ENCODE data around the gene WDR4.
"Not testable (repeated sequence)": the region's sequence is repeated elsewhere in the genome, so short reads cannot be mapped to it uniquely, and the experiment has no call there.

Gene WDR4

DNA sequence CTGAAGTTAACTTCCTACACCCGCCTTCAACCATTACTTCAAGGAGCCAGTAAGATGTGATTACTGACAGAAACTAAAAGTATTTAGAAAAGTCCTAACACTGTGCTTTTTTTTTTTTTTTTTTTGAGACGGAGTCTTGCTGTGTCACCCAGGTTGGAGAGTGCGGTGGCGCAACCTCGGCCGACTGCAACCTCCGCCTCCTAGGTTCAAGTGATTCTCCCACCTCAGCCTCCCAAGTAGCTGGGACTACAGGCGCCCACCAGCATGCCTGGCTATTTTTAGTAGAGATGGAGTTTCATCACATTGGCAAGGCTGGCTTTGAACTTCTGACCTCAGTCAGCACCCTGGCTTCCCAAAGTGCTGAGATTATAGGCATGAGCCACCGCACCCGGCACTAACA, 3.5 kb downstream of the WDR4 start:
- DNase-seq = not testable (repeated sequence)

- no peak for DNase-seq
Measured at GRCh38 chr21:42873096-42873495, 6.2 kb downstream of the WDR4 start.

- DNase-seq = no peak
Measured at GRCh38 chr21:42868196-42868595, 11.1 kb downstream of the WDR4 start.

DNA sequence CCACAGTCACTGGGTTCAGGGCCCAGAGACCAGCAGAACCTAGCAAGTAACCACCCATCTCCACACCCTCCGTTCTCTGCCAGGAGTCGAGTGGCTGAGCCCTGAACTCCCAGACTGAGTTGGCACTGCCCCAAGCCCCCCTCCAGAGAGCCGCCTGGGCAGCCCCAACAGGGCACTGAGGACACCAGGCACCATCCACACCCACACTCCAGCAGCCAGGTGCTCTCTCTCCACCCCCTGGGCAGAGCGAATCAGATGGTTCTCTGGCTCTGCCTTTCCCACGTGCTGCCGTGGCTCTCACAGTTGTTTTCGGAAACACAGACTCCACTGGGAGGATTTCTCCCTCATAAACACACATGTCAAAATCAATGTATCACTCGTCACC, 13.6 kb downstream of the WDR4 start:
- no peak for DNase-seq

- no peak for DNase-seq
Measured at GRCh38 chr21:42864815-42865775, 14.2 kb downstream of the WDR4 start.

GRCh38 chr21:42864286-42864685, 15.1 kb downstream of the WDR4 start:
- DNase-seq = no peak

DNA sequence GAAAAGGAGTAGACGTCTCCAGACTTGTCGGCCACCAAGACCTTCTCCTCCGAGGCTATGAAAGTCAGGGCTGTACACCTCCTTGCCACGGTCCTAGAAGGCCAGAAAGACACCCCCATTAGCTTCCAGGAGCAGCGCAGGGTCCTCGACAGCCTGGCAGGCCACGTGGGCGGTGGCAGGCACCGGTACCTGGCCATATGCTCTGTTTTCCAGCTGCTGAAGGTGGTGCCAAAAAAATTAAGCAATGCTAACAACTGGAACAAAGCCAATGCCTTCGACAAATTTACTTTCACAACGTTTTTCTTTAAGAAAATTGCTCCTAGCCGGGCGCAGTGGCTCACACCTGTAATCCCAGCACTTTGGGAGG, 15.9 kb downstream of the WDR4 start:
- no peak for DNase-seq

GRCh38 chr21:42862774-42863503, 16.4 kb downstream of the WDR4 start:
- DNase-seq = no peak

- DNase-seq = no peak
Measured at GRCh38 chr21:42861848-42862400, 17.4 kb downstream of the WDR4 start.

DNA sequence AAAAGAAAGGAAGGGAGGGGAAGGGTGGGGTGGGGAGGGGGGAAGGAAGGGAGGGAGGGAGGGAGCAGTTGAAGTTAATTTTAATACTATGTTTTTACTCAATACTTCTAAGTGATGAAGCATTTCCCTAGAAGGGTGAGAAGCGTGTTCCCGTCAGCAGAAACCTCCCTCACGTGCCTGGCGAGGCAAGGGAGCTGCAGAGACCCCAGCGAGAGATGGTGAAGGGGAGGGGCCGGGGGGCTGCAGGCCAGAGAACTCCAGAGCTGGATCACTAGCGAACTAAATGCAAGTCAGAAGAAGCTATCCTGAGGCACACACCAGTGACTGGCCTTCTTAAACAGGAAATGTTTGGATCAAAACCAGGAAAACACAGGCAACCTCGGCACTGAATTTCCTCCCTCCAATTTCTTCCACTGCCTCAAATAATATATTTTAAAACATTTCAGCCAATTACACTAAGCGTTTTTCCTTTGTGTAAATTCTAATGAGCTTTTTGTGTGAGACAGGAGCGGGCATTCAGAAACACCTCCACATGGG, 18.0 kb downstream of the WDR4 start:
- no peak for DNase-seq

GRCh38 chr21:42860345-42860744, 19.0 kb downstream of the WDR4 start:
- no peak for DNase-seq

- no peak for DNase-seq
Measured at GRCh38 chr21:42859891-42860230, 19.5 kb downstream of the WDR4 start.

DNA sequence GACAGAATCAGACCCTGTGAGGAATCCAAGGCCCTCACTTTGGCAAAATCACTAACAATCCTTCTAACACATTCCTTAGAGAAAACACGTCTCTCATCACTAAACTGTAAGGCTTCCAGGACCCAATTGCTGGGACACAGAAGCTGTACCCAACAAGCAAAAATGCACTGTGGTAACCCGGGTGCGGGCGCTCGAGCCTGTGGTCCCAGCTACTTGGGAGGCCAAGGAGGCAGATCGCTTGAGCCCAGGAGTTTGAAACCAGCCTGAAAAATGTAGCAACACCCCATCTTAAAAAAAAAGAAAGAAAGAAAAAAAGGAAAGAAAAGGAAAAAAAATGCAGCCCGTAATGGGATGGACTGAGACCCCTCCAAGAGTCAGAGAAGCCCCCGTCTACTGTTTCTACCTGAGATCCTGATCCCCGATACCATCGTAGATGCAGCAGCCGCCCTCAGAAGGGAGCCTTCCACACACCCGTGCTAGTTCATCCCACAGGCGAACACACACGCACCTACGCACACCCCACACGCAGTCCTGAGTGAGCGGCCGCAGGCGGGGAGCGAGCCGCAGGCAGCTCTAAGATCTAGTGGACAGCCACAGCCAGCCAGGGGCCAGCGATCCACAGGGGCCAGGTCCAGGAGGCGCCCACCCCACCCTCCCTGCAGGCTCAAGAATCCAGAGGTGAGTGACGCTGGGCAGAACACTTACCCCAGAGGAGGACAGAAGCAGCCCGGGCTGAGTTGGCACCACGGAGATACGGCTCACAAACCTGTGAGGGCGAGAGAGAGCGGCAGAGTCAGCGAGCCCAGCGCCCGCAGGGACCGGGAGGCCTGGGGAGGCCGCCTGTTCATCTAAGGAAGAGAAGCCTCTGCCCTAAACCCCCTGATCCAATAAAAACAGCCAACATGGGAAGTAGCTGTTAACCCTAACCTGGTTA, 20.1 kb downstream of the WDR4 start:
- DNase-seq = no peak

- no peak for DNase-seq
Measured at GRCh38 chr21:42858185-42858847, 21.0 kb downstream of the WDR4 start.

DNA sequence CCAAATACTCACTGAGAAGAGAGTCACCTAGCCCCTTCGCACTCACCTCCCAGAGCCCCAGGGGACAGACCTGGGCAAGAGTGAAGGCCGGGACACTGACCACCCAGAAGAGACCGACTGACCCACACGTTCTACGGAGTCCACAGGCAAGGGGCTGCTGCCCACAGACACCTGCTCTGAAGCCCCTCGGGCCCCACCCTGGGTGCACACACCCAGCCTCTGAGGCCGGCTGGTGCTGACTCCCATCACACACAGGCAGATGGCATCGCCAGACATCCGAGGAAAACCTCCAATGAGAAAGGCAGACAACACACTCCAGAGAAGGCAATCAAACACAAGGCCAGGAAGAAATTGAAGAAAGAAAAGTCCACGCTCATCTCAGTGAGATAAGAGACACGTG, 22.1 kb downstream of the WDR4 start:
- DNase-seq = no peak

DNA sequence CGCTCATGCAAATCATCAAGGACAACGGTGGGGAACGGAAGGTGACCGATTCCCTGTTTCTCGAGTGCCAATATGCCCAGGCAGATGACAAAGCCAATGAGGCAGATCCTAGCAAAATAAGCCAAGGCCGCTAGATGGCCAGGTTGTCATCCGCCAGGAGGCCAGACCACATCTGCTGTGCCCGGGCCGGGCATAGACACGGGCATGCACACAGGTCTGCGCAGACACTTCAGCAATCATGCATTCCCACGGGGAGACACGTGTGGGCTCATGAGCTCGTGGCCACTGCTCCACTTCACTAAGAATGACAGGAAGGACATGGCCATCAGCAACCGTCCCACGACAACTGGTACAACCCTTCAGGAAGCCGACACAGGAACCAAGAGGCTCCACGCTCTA, 23.4 kb downstream of the WDR4 start:
- DNase-seq = no peak

GRCh38 chr21:42855171-42855936, 24.0 kb downstream of the WDR4 start:
- no peak for DNase-seq

- DNase-seq = no peak
Measured at GRCh38 chr21:42854246-42855010, 24.9 kb downstream of the WDR4 start.

GRCh38 chr21:42853621-42854020, 25.7 kb downstream of the WDR4 start:
- DNase-seq = no peak

GRCh38 chr21:42852925-42853570, 26.3 kb downstream of the WDR4 start:
- no peak for DNase-seq

All from T-helper 1 cell (primary cell).